H1 (cell line): Measurements from ENCODE around the gene DENND2A. TPM values are rescaled to one million over a fixed set of nuclear protein-coding genes. Genes with fewer than 3 reads are reported as not detected.
A peak's percentile ranks its signal among the peaks of the same experiment; 100 is the strongest.

Source experiments
- CTCF ChIA-PET: fragments of 300-600 bp; sonication (Branson Sonifier 250); formaldehyde crosslinking; loops from one replicate; lab custom pipeline; 2021; ENCODE audit not compliant: partially characterized antibody; lab: Charles Lee
- POLR2A ChIA-PET: fragments of 300-600 bp; sonication (Branson Sonifier 250); formaldehyde crosslinking; loops from one replicate; lab custom pipeline; 2021; ENCODE audit warnings: inconsistent platforms; ENCODE audit not compliant: partially characterized antibody; lab: Charles Lee
- DNase-seq, 2 experiments: peaks; one replicate each; pipeline versions ENCODE4 v3.0.0 to v3.0.0-alpha.2; 2010 to 2022; ENCODE audit warnings: low spot score in 2 of 2, low read depth in 1 of 2, mixed read lengths in 1 of 2
- FAIRE-seq: peaks from 2 replicates; lab custom pipeline; 2011; peaks lifted over from hg19 to GRCh38; lab: Jason Lieb, UNC
- H2AFZ ChIP-seq: 2 replicates; pipeline ENCODE4 v1.8.1; 2012; ENCODE audit warnings: low read length, inconsistent platforms
- H2AK5ac ChIP-seq: 2 replicates; pipeline ENCODE4 v1.6.1; 2013; ENCODE audit warnings: low read depth, low read length
- H2BK120ac ChIP-seq: replicated peaks from 2 replicates; pipeline ENCODE3; 2013; ENCODE audit warnings: low read depth, low read length, inconsistent platforms
- H2BK12ac ChIP-seq: 2 replicates; pipeline ENCODE4 v1.6.1; 2013; ENCODE audit warnings: low read depth, low read length
- H2BK15ac ChIP-seq: 2 replicates; pipeline ENCODE4 v1.6.1; 2013; ENCODE audit warnings: low read length
- H2BK20ac ChIP-seq: 2 replicates; pipeline ENCODE4 v1.6.1; 2013; ENCODE audit warnings: low read length
- H2BK5ac ChIP-seq: 2 replicates; pipeline ENCODE4 v1.6.1; 2013; ENCODE audit warnings: low read depth, low read length
- H3K14ac ChIP-seq: 2 replicates; pipeline ENCODE4 v1.6.1; 2013; ENCODE audit warnings: inconsistent platforms; ENCODE audit not compliant: insufficient read length
- H3K18ac ChIP-seq: 2 replicates; pipeline ENCODE4 v1.6.1; 2013; ENCODE audit warnings: low read length; ENCODE audit errors: extremely low read depth
- H3K23ac ChIP-seq: 2 replicates; pipeline ENCODE4 v1.6.1; 2013; ENCODE audit warnings: inconsistent platforms; ENCODE audit not compliant: insufficient read length
- H3K23me2 ChIP-seq: 2 replicates; pipeline ENCODE4 v1.6.1; 2013; ENCODE audit warnings: low read depth, low read length
- H3K27ac ChIP-seq: 2 replicates; pipeline ENCODE4 v1.6.1; 2011; ENCODE audit warnings: low read depth, low read length, inconsistent platforms
- H3K27me3 ChIP-seq, 4 experiments: replicated peaks in 1 of 4; 1 replicate in 1 of 4; 2 replicates in 3 of 4; pipeline versions ENCODE4 v1.6.1 to v1.8.1; 2011 to 2013; ENCODE audit warnings: low read length in 3 of 4, mild to moderate bottlenecking in 3 of 4, inconsistent platforms in 2 of 4, mixed read lengths in 2 of 4, moderate library complexity in 1 of 4; ENCODE audit not compliant: control insufficient read depth in 3 of 4, insufficient read depth in 3 of 4; ENCODE audit errors: extremely low read depth in 1 of 4
- H3K36me3 ChIP-seq, 4 experiments: 2 replicates each; pipeline versions ENCODE4 v1.6.1 to v1.8.1; 2011 to 2013; ENCODE audit warnings: mild to moderate bottlenecking in 4 of 4, low read length in 3 of 4, moderate library complexity in 2 of 4, control low read depth in 1 of 4, inconsistent platforms in 1 of 4; ENCODE audit not compliant: insufficient read depth in 4 of 4, control insufficient read depth in 2 of 4
- H3K4ac ChIP-seq: replicated peaks from 2 replicates; pipeline ENCODE3; 2013; ENCODE audit warnings: low read length, low read depth, mixed read lengths, inconsistent platforms; ENCODE audit not compliant: insufficient read length
- H3K4me1 ChIP-seq, 4 experiments: replicated peaks in 1 of 4; 1 replicate in 1 of 4; 2 replicates in 3 of 4; pipeline versions ENCODE4 v1.6.1 to v1.8.1; 2011 to 2013; ENCODE audit warnings: low read length in 3 of 4, inconsistent platforms in 2 of 4, mixed read lengths in 1 of 4; ENCODE audit not compliant: insufficient read depth in 4 of 4, control insufficient read depth in 3 of 4
- H3K4me2 ChIP-seq, 2 experiments: 2 replicates each; pipeline versions ENCODE4 v1.6.1 to v1.8.1; 2011 to 2013; ENCODE audit warnings: low read depth in 2 of 2, low read length in 2 of 2, control low read depth in 1 of 2, inconsistent platforms in 1 of 2, mild to moderate bottlenecking in 1 of 2; ENCODE audit not compliant: insufficient read depth in 1 of 2
- H3K4me3 ChIP-seq, 4 experiments: fragments of 200-600, 300-600 bp in 1 of 4; sonication (generic), shearing (Covaris generic), sonication (Bioruptor Twin) in 1 of 4; 2 replicates each; pipeline versions ENCODE4 v1.5.1 to v1.8.1; 2011 to 2016; ENCODE audit warnings: low read length in 4 of 4, low read depth in 3 of 4, control low read depth in 2 of 4, inconsistent platforms in 2 of 4, mild to moderate bottlenecking in 2 of 4, mixed read lengths in 1 of 4, moderate library complexity in 1 of 4; ENCODE audit not compliant: insufficient read depth in 2 of 4; ENCODE audit errors: extremely low read depth in 1 of 4
- H3K56ac ChIP-seq: replicated peaks from 2 replicates; pipeline ENCODE3; 2013; ENCODE audit warnings: low read depth, mild to moderate bottlenecking, mixed read lengths, low read length, inconsistent platforms; ENCODE audit not compliant: insufficient read length
- H3K79me1 ChIP-seq: 2 replicates; pipeline ENCODE4 v1.6.1; 2013; ENCODE audit warnings: low read depth, low read length, control low read depth
- H3K79me2 ChIP-seq, 2 experiments: 2 replicates each; pipeline versions ENCODE4 v1.6.1 to v1.8.1; 2012 to 2013; ENCODE audit warnings: low read length in 2 of 2, mild to moderate bottlenecking in 2 of 2, inconsistent platforms in 1 of 2; ENCODE audit not compliant: insufficient read depth in 2 of 2, control insufficient read depth in 1 of 2
- H3K9ac ChIP-seq, 4 experiments: replicated peaks in 1 of 4; 1 replicate in 1 of 4; 2 replicates in 3 of 4; pipeline versions ENCODE4 v1.6.1 to v1.8.1; 2011 to 2013; ENCODE audit warnings: low read depth in 3 of 4, low read length in 3 of 4, control low read depth in 2 of 4, mild to moderate bottlenecking in 2 of 4, moderate library complexity in 2 of 4, inconsistent platforms in 1 of 4; ENCODE audit errors: extremely low read depth in 1 of 4
- H3K9me3 ChIP-seq, 2 experiments: 2 replicates each; pipeline versions ENCODE4 v1.6.1 to v1.8.1; 2012 to 2013; ENCODE audit warnings: mild to moderate bottlenecking in 2 of 2, moderate library complexity in 2 of 2, control low read depth in 1 of 2, inconsistent platforms in 1 of 2, low read depth in 1 of 2, low read length in 1 of 2, mixed read lengths in 1 of 2; ENCODE audit not compliant: insufficient read depth in 2 of 2
- H4K20me1 ChIP-seq, 2 experiments: replicated peaks in 1 of 2; 2 replicates each; pipeline versions ENCODE3 to v1.8.1; 2011 to 2013; ENCODE audit warnings: inconsistent platforms in 2 of 2, low read length in 2 of 2, mild to moderate bottlenecking in 1 of 2; ENCODE audit not compliant: insufficient read depth in 2 of 2, control insufficient read depth in 1 of 2
- H4K5ac ChIP-seq: 2 replicates; pipeline ENCODE4 v1.6.1; 2013; ENCODE audit warnings: low read length, low read depth, mixed read lengths, inconsistent platforms; ENCODE audit not compliant: insufficient read length
- H4K8ac ChIP-seq: 2 replicates; pipeline ENCODE4 v1.8.0; 2013; ENCODE audit warnings: mild to moderate bottlenecking, moderate library complexity, low read length, inconsistent platforms; ENCODE audit not compliant: insufficient read depth; ENCODE audit errors: extremely low read depth
- H4K91ac ChIP-seq: replicated peaks from 2 replicates; pipeline ENCODE3; 2013; ENCODE audit warnings: low read length, mixed read lengths, inconsistent platforms; ENCODE audit not compliant: insufficient read length
- ASH2L ChIP-seq: fragments of 200-600, 300-600 bp; sonication (generic); IDR thresholded peaks from one replicate; pipeline ENCODE4 v1.7.1; 2017; ENCODE audit warnings: low read length
- BACH1 ChIP-seq: IDR thresholded peaks from 2 replicates; pipeline ENCODE4 v1.6.1; 2012; ENCODE audit warnings: low read length, improper control_type of control experiment
- CBX5 ChIP-seq: fragments of 300-800, 300-1000 bp; sonication (generic); IDR thresholded peaks from 2 replicates; pipeline ENCODE4 v1.7.1; 2016; ENCODE audit warnings: antibody characterized with exemption, low read length, low read depth
- CEBPB ChIP-seq: IDR thresholded peaks from 2 replicates; pipeline ENCODE4 v1.6.1; 2012; ENCODE audit warnings: low read depth, low read length
- EGR1 ChIP-seq: IDR thresholded peaks from 2 replicates; pipeline ENCODE4 v1.6.1; 2011; ENCODE audit warnings: low read depth, low read length, borderline replicate concordance
- FOSL1 ChIP-seq: IDR thresholded peaks from 2 replicates; pipeline ENCODE4 v1.6.1; 2011; ENCODE audit warnings: mild to moderate bottlenecking, low read depth, low read length, moderate library complexity; ENCODE audit not compliant: insufficient read depth
- JUN ChIP-seq: IDR thresholded peaks from 2 replicates; pipeline ENCODE4 v1.6.1; 2011; ENCODE audit warnings: low read depth, mild to moderate bottlenecking, improper control_type of control experiment, low read length
- PHF8 ChIP-seq: fragments of 200-600 bp; sonication (generic); conservative IDR thresholded peaks from 2 replicates; pipeline ENCODE4 v1.7.1; 2012; ENCODE audit warnings: low read depth, mild to moderate bottlenecking, inconsistent platforms, low read length, moderate library complexity
- POLR2AphosphoS5 ChIP-seq: IDR thresholded peaks from 2 replicates; pipeline ENCODE4 v1.6.1; 2011; ENCODE audit warnings: low read depth, low read length
- RNF2 ChIP-seq: fragments of 200-900, 300-1000 bp; sonication (generic); IDR thresholded peaks from 2 replicates; pipeline ENCODE4 v1.7.1; 2016; ENCODE audit warnings: borderline replicate concordance, low read depth, mild to moderate bottlenecking, antibody characterized with exemption, low read length; ENCODE audit not compliant: poor library complexity, severe bottlenecking; ENCODE audit errors: missing control alignments
- SIX5 ChIP-seq: IDR thresholded peaks from 2 replicates; pipeline ENCODE4 v1.6.1; 2011; ENCODE audit warnings: mild to moderate bottlenecking, low read depth, low read length
- TAF7 ChIP-seq: optimal IDR thresholded peaks from 2 replicates; pipeline ENCODE3; 2011; ENCODE audit warnings: low read depth, mild to moderate bottlenecking, inconsistent platforms, low read length, moderate library complexity, borderline replicate concordance
- WGBS, 2 experiments: shearing (Covaris generic) in 1 of 2; methylation state at CpG; one replicate each; pipeline versions ENCODE4 v1.1.6 to v1.1.7; 2013 to 2015; ENCODE audit warnings: low lambda C conversion rate in 2 of 2, mixed read lengths in 2 of 2, inconsistent platforms in 1 of 2, low coverage in 1 of 2, missing lambda C conversion rate in 1 of 2; ENCODE audit not compliant: insufficient replicate concordance in 2 of 2, insufficient coverage in 1 of 2, insufficient read length in 1 of 2; ENCODE audit errors: extremely low coverage in 1 of 2, missing lambda C conversion rate in 1 of 2; 5-methylcytosine and 5-hydroxymethylcytosine counted together
- polyA plus RNA-seq, 7 experiments: library from polyadenylated mRNA; depleted of rRNA in 3 of 7; stranded (reverse) in 5 of 7; unstranded in 2 of 7; fragments of >200 nt in 5 of 7; fragments of 200-250 nt in 2 of 7; gene quantifications; 1 replicate in 5 of 7; 2 replicates in 1 of 7; 4 replicates in 1 of 7; pipeline versions ENCODE4 v1.2.1 to v1.2.3, GENCODE V29; 2011 to 2013; ENCODE audit warnings: missing spikeins in 2 of 7, mixed read lengths in 2 of 7
- total RNA-seq: library from RNA; stranded (reverse); fragmentation: NEBNext Ultra II Directional; extraction: Animal tissue kit (Norgen Biotek cat#: 25700); gene quantifications from 2 replicates; pipeline ENCODE4 v1.2.1, GENCODE V29; 2021

Gene DENND2A
- total and polyA plus RNA-seq, 2 of the 8 experiments (the other 6 are each of a cell fraction or from before 2014, with no cell fraction given), result 5.0 to 13.0 TPM

DNA sequence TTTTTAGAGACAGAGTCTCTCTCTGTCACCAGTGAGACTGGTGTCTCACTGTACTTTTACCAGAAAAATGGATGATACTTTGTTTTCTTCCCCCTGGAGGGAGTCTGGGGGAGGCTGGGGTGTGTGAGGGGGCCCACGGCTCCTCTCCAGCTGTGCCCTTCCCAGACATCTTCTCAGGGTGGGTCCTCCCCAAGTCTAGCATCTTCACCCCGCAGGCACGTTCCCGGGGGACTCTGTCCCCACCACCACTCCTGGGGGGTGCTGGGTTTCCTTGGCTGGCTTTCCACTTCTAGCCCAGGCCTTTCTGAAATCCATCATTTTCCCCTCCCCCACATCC, 99.5 kb downstream of the DENND2A start:
- no peak overlapping the region for H2BK15ac ChIP-seq
- WGBS, 2 experiments, result 44% methylated on average over 3 of the region's 4 CpGs; no CpG with 5 or more reads in 1 of the 2 experiments
- ChIA-PET CTCF (interaction anchor here (0.6 to 2.7 kb wide), 3 partner anchors 14 to 42 kb away, joined by 3 to 10 read pairs (median 4); no protein-coding TSS in a partner anchor), POLR2A (interaction anchor here (0.7 to 1.1 kb wide), 4 partner anchors 8 to 421 kb away, joined by 3 to 6 read pairs (median 4); no protein-coding TSS in a partner anchor)
- peak overlapping the region; percentile 61 for H2BK20ac ChIP-seq
- peak overlapping the region; percentile 26 for H4K5ac ChIP-seq
- peaks cover 6 to 22% (median 8%) of the 10 kb centered on the region in 4 experiments for H3K4me1 ChIP-seq
- H4K8ac ChIP-seq, result no peak overlapping the region
- H3K4ac ChIP-seq, result no peak overlapping the region
- H3K36me3 ChIP-seq, result no peaks in the 10 kb centered on the region
- H4K91ac ChIP-seq, result peak overlapping the region; percentile 72
- peak overlapping the region; percentile 60; the same call in 1 of the 2 replicates for H3K18ac ChIP-seq
- H4K20me1 ChIP-seq, result no peaks in the 10 kb centered on the region
- no peaks in the 10 kb centered on the region for H3K9me3 ChIP-seq
- FAIRE-seq, result no peak
- H2BK120ac ChIP-seq, result peak overlapping the region; percentile 71
- H3K56ac ChIP-seq, result no peak overlapping the region
- H3K4me3 ChIP-seq, result peak overlapping the region in 2 of 4 experiments; percentile 22 to 48; a peak in 4 of 8 replicates
- H3K14ac ChIP-seq, result no peak overlapping the region
- H3K9ac ChIP-seq, result no peak overlapping the region
- peak overlapping the region; percentile 66; the same call in 1 of the 2 replicates for H3K27ac ChIP-seq
- H3K79me2 ChIP-seq, result no peaks in the 10 kb centered on the region
- H2BK5ac ChIP-seq, result peak overlapping the region; percentile 95
- no peak for DNase-seq
- peak overlapping the region; percentile 68 for H2BK12ac ChIP-seq
- H3K23me2 ChIP-seq, result peaks cover 6% of the 10 kb centered on the region; the same call in 1 of the 2 replicates
- no peak overlapping the region for H3K23ac ChIP-seq
- H2AK5ac ChIP-seq, result 0 out of 2 replicates have a peak overlapping the region, but pooled peaks have one; percentile 75
- no peaks in the 10 kb centered on the region for H3K27me3 ChIP-seq
- H3K4me2 ChIP-seq, result peak overlapping the region; percentile 76 to 79
- H2AFZ ChIP-seq, result no peak overlapping the region; the same call in 1 of the 2 replicates
- no peaks in the 10 kb centered on the region for H3K79me1 ChIP-seq
- TF ChIP-seq POLR2AphosphoS5 (no peak), PHF8 (no peak), BACH1 (no peak), FOSL1 (no peak), RNF2 (no peak), ASH2L (no peak), CEBPB (no peak), EGR1 (no peak), CBX5 (no peak), SIX5 (no peak), TAF7 (no peak), JUN (no peak)
